ENCODE results near the gene JAM3.

JAM3 gene

DNA sequence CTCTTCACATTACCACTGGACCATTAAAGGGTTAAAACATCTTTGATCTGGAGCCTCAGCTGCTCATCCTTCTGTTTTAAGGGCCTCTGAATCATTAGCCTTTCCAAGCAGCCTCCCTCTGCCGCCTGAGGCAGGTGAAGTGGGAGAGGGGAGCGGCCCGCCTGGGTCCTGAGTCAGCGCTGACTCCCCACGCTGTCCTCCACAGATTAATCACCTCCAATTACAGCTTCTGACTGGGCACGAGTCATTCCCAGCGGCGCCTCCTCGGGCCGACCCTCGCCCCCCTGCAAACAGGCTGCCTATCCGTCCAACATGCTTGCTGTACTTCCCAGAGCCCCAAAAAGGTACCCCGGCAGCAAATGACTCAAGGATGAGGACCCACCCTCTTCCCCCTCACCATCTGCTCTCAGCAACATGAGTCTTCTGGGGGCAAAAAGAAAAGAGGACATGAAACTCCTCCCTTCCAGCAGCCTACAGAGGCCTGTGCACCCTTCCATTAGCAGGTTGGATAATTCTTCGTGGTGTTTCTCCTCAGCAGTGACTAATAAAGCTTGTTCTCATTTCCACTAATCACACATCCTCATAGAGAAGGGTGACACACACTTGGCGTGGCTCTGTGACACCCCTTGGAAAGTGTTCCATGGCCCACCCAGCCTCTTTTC is 44.3 kb upstream of the JAM3 start:
- no peak for DNase-seq (ENCODE audit: extremely low spot score)
- TF ChIP-seq, protein P1, sequence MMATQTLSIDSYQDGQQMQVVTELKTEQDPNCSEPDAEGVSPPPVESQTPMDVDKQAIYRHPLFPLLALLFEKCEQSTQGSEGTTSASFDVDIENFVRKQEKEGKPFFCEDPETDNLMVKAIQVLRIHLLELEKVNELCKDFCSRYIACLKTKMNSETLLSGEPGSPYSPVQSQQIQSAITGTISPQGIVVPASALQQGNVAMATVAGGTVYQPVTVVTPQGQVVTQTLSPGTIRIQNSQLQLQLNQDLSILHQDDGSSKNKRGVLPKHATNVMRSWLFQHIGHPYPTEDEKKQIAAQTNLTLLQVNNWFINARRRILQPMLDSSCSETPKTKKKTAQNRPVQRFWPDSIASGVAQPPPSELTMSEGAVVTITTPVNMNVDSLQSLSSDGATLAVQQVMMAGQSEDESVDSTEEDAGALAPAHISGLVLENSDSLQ (IDR thresholded peaks at IDR 0.05): no peak
- ChIA-PET POLR2A (interaction anchor here (3.1 kb wide), 1 partner anchor 10 kb away, joined by 18 read pairs; no protein-coding TSS in a partner anchor), CTCF (no interaction called here)

DNA sequence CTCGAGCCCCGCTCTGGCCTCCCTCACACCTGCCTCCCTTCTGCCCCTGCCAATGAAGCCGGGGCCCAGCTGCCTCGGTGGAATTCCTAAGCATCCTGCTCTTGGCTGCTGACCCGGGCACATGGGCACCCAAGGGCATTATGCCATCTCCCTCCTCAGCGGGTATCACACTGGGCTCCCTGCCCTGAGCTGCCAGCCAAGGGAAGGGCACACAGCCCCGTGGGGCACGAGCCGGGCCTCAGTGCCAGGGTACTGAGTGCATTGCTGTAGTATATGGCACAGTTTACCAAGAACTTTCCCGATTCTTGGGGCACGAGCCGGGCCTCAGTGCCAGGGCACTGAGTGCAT is 43.8 kb upstream of the JAM3 start:
- no peak for DNase-seq (ENCODE audit: extremely low spot score)
- ChIA-PET POLR2A (interaction anchor here (1.2 to 3.1 kb wide), 2 partner anchors 9 to 12 kb away, joined by 3 to 18 read pairs; no protein-coding TSS in a partner anchor), CTCF (interaction anchor here (0.8 kb wide), 1 partner anchor 13 kb away, joined by 3 read pairs; no protein-coding TSS in a partner anchor)
- TF ChIP-seq SUZ12 (IDR thresholded peaks at IDR 0.05) (no peak), ZNF384 (IDR thresholded peaks at IDR 0.05) (no peak), LEF1 (IDR thresholded peaks at IDR 0.05; ENCODE audit: borderline replicate concordance) (no peak), ELF4 (IDR thresholded peaks at IDR 0.05) (no peak), FOXM1 (IDR thresholded peaks at IDR 0.05; ENCODE audit: borderline replicate concordance) (no peak), CTBP1 (IDR thresholded peaks at IDR 0.05; ENCODE audit: borderline replicate concordance) (no peak), ARNT (IDR thresholded peaks at IDR 0.05) (no peak), SP1 (IDR thresholded peaks at IDR 0.05) (no peak), L3MBTL2 (conservative IDR thresholded peaks at IDR 0.05) (no peak)
- TF ChIP-seq, protein P1 (IDR thresholded peaks at IDR 0.05): no peak

DNA sequence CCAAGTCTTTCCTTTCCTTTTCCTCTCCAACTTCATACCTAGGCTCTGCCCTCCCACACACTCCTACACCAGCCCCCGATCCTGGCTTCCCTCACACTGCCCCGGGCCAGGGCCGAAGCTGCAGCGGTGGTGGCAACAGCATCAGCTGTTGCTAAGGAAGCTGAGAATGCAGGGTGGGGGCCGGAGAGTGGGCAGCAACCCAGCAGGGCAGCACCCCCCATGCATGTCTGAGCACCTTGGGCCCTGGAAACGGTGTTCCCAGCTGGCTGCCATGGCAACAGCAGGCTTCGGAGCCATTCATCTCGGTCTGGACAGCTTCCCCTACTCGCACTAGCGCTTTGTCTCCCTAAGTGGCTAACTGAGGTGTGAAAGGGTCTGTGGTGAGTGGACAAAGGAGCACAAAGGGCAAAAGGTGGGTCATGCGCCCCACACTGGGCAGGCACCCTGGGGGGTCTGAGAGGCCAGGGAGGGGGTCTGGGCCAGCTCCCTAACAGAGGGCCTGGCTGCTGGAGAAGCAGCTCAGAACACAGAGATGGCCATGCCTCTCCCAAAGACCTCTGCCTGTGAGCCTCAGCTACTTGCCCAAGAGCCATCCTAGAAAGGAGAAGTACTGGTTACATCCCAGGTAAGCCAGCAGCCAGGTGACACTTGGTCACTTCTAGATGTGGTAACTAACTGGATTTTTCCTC is 42.1 kb upstream of the JAM3 start:
- CTCF ChIA-PET: interaction anchor here (1.1 kb wide), 1 partner anchor 75 kb away, joined by 3 read pairs; no protein-coding TSS in a partner anchor
- POLR2A ChIA-PET: no interaction called here
- TF ChIP-seq HDGF (IDR thresholded peaks at IDR 0.05; ENCODE audit: borderline replicate concordance) (no peak), BHLHE40 (IDR thresholded peaks at IDR 0.05; ENCODE audit: borderline replicate concordance) (no peak), TARDBP (IDR thresholded peaks at IDR 0.05) (no peak), ELF4 (IDR thresholded peaks at IDR 0.05) (no peak), FOXA1 (IDR thresholded peaks at IDR 0.05) (no peak), L3MBTL2 (conservative IDR thresholded peaks at IDR 0.05) (no peak), CTBP1 (IDR thresholded peaks at IDR 0.05; ENCODE audit: borderline replicate concordance) (no peak), NFRKB (IDR thresholded peaks at IDR 0.05) (no peak), SUZ12 (IDR thresholded peaks at IDR 0.05) (no peak), LEF1 (IDR thresholded peaks at IDR 0.05; ENCODE audit: borderline replicate concordance) (no peak)
- TF ChIP-seq, protein P1 (IDR thresholded peaks at IDR 0.05): no peak
- DNase-seq (ENCODE audit: extremely low spot score): no peak

DNA sequence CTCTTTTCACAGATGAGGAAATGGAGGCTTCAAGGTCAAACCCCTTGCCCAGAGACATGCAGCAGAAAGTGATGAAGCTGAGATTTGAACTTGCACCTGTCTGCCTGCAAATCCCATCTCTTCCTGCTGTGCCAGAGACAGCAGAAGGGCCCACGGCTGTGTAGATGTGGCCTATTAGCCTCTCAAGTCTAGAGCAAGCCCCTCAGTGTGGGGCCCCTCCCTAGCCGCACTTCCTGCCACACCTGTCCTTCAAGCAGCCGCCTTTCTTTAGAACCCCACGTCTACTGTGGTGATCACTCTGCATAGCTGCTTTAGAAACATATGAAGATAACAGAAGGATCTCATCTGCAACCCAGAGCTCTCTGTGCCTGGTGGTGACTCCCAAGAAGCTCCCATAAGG is 41.2 kb upstream of the JAM3 start:
- POLR2A ChIA-PET: interaction anchor here (0.9 kb wide), 1 partner anchor 10 kb away, joined by 4 read pairs; no protein-coding TSS in a partner anchor
- CTCF ChIA-PET: interaction anchor here (0.9 kb wide), 1 partner anchor 10 kb away, joined by 3 read pairs; no protein-coding TSS in a partner anchor
- DNase-seq (ENCODE audit: extremely low spot score): no peak
- TF ChIP-seq ELF4 (IDR thresholded peaks at IDR 0.05) (no peak), LEF1 (IDR thresholded peaks at IDR 0.05; ENCODE audit: borderline replicate concordance) (no peak), HDGF (IDR thresholded peaks at IDR 0.05; ENCODE audit: borderline replicate concordance) (no peak), ZNF384 (IDR thresholded peaks at IDR 0.05) (no peak), FOXA1 (IDR thresholded peaks at IDR 0.05) (no peak), BHLHE40 (IDR thresholded peaks at IDR 0.05; ENCODE audit: borderline replicate concordance) (no peak), CTBP1 (IDR thresholded peaks at IDR 0.05; ENCODE audit: borderline replicate concordance) (no peak), SUZ12 (IDR thresholded peaks at IDR 0.05) (no peak), FOXM1 (IDR thresholded peaks at IDR 0.05; ENCODE audit: borderline replicate concordance) (no peak), TARDBP (IDR thresholded peaks at IDR 0.05) (no peak), SP1 (IDR thresholded peaks at IDR 0.05) (no peak), FOXK2 (IDR thresholded peaks at IDR 0.05) (no peak), NFRKB (IDR thresholded peaks at IDR 0.05) (no peak)
- TF ChIP-seq, protein P1 (IDR thresholded peaks at IDR 0.05): no peak

DNA sequence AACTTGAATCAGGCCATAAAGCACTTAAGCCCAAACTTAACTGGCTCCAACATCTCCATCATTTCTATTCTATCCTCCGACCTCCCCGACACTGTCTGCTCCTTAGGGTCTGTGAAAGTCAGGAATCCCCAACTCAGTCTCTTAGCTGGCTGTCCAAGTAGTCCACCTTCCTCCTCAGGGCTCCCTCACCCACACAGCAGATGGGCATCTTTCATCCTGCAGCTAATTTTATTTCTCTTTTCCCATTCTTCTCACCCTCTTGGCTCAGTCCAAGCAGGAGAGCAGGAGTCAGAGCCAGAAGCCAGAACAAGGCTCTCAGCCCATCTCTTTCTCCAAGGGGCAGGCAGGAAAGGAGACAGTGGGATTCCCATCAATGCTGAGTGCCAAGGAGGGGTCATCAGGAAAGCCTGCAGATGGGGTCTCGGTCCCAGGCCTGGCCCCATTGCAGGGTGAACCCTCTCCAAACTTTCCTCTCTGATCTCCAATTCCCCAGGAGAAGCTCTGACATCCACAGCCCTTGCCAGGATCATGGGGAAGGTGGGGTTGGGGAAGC is 40.4 kb upstream of the JAM3 start:
- TF ChIP-seq ZNF384 (IDR thresholded peaks at IDR 0.05) (no peak), SP1 (IDR thresholded peaks at IDR 0.05) (no peak), CTBP1 (IDR thresholded peaks at IDR 0.05; ENCODE audit: borderline replicate concordance) (no peak), SUZ12 (IDR thresholded peaks at IDR 0.05) (no peak), FOXA1 (IDR thresholded peaks at IDR 0.05) (no peak), LEF1 (IDR thresholded peaks at IDR 0.05; ENCODE audit: borderline replicate concordance) (no peak), BHLHE40 (IDR thresholded peaks at IDR 0.05; ENCODE audit: borderline replicate concordance) (no peak), FOXM1 (IDR thresholded peaks at IDR 0.05; ENCODE audit: borderline replicate concordance) (no peak), ELF4 (IDR thresholded peaks at IDR 0.05) (no peak), HDGF (IDR thresholded peaks at IDR 0.05; ENCODE audit: borderline replicate concordance) (no peak), FOXK2 (IDR thresholded peaks at IDR 0.05) (no peak), ARNT (IDR thresholded peaks at IDR 0.05) (no peak), L3MBTL2 (conservative IDR thresholded peaks at IDR 0.05) (no peak), NFRKB (IDR thresholded peaks at IDR 0.05) (no peak)
- TF ChIP-seq, protein P1 (IDR thresholded peaks at IDR 0.05): no peak
- CTCF ChIA-PET: interaction anchor here (0.5 to 0.9 kb wide), 2 partner anchors 11 to 69 kb away, joined by 3 read pairs; no protein-coding TSS in a partner anchor
- POLR2A ChIA-PET: interaction anchor here (0.9 kb wide), 1 partner anchor 9 kb away, joined by 4 read pairs; no protein-coding TSS in a partner anchor
- DNase-seq (ENCODE audit: extremely low spot score): no peak
